Liver (tissue), 9 donors: Measurements from ENCODE around the gene SRRD. TPM values are rescaled to one million over a fixed set of nuclear protein-coding genes. Genes with fewer than 3 reads are reported as not detected.

Source experiments
- DNase-seq: peaks from one replicate; pipeline ENCODE4 v3.0.0-alpha.2; 2017; ENCODE audit warnings: low spot score
- H3K27ac ChIP-seq, 2 donors: one replicate each; pipeline ENCODE4 v1.7.0; 2013; ENCODE audit warnings: inconsistent platforms in 2 of 2, low read length in 2 of 2, control low read depth in 1 of 2, low read depth in 1 of 2, mild to moderate bottlenecking in 1 of 2
- H3K27me3 ChIP-seq, 4 donors: one replicate each; pipeline versions ENCODE4 v1.6.1 to v1.7.0; 2013; ENCODE audit warnings: low read length in 3 of 4, inconsistent platforms in 1 of 4, mild to moderate bottlenecking in 1 of 4, moderate library complexity in 1 of 4; ENCODE audit not compliant: control insufficient read depth in 4 of 4, insufficient read depth in 4 of 4
- H3K36me3 ChIP-seq, 4 donors: one replicate each; pipeline versions ENCODE4 v1.6.1 to v1.7.0; 2013; ENCODE audit warnings: low read length in 3 of 4, mild to moderate bottlenecking in 3 of 4, low read depth in 1 of 4, moderate library complexity in 1 of 4; ENCODE audit not compliant: control insufficient read depth in 4 of 4, insufficient read depth in 3 of 4
- H3K4me1 ChIP-seq, 4 donors: one replicate each; pipeline versions ENCODE4 v1.6.1 to v1.7.0; 2013; ENCODE audit warnings: low read length in 3 of 4, mild to moderate bottlenecking in 3 of 4, moderate library complexity in 1 of 4; ENCODE audit not compliant: control insufficient read depth in 4 of 4, insufficient read depth in 4 of 4
- H3K4me3 ChIP-seq, 3 donors: one replicate each; pipeline versions ENCODE4 v1.6.1 to v1.7.0; 2013; ENCODE audit warnings: low read length in 3 of 3, control low read depth in 1 of 3, low read depth in 1 of 3, mild to moderate bottlenecking in 1 of 3
- H3K9ac ChIP-seq, 2 donors: one replicate each; pipeline ENCODE4 v1.7.0; 2013; ENCODE audit warnings: low read length in 2 of 2, mild to moderate bottlenecking in 2 of 2, moderate library complexity in 2 of 2, control low read depth in 1 of 2, low read depth in 1 of 2
- H3K9me3 ChIP-seq, 4 donors: one replicate each; pipeline versions ENCODE4 v1.6.1 to v1.7.0; 2013; ENCODE audit warnings: low read length in 3 of 4; ENCODE audit not compliant: control insufficient read depth in 4 of 4
- EGR1 ChIP-seq, 2 donors: IDR thresholded peaks; 2 replicates each; pipeline ENCODE4 v1.6.1; 2016 to 2018; ENCODE audit warnings: antibody characterized with exemption in 2 of 2, low read depth in 2 of 2
- FOXA2 ChIP-seq: IDR thresholded peaks from 2 replicates; pipeline ENCODE4 v1.6.1; 2016; ENCODE audit warnings: antibody characterized with exemption
- JUND ChIP-seq, 2 donors: IDR thresholded peaks; 2 replicates each; pipeline ENCODE4 v1.6.1; 2016; ENCODE audit warnings: antibody characterized with exemption in 2 of 2
- RAD21 ChIP-seq, 2 donors: IDR thresholded peaks; 2 replicates each; pipeline ENCODE4 v1.6.1; 2016; ENCODE audit warnings: antibody characterized with exemption in 2 of 2, mild to moderate bottlenecking in 2 of 2
- SP1 ChIP-seq: IDR thresholded peaks from 2 replicates; pipeline ENCODE4 v1.6.1; 2018; ENCODE audit warnings: antibody characterized with exemption, mild to moderate bottlenecking
- WGBS: extraction: QIAGEN DNeasy Blood & Tissue Kit; methylation state at CpG from one replicate; pipeline ENCODE4 v1.1.7; 2013; 5-methylcytosine and 5-hydroxymethylcytosine counted together
- polyA plus RNA-seq, 2 donors: library from polyadenylated mRNA; stranded (reverse) in 1 of 2; unstranded in 1 of 2; fragments of 200-250 nt in 1 of 2; fragments of >200 nt in 1 of 2; fragmentation: Nextera tagmentation in 1 of 2; extraction: Ambion mirVana in 1 of 2; gene quantifications; one replicate each; pipeline versions ENCODE4 v1.2.1 to v1.2.3, GENCODE V29; 2013 to 2015
- total RNA-seq, 2 donors: library from RNA; depleted of rRNA; stranded (reverse); fragments of >200 nt; gene quantifications; one replicate each; pipeline ENCODE4 v1.2.3, GENCODE V29; 2014
- TF ChIP-seq, protein P1 (sequence below): IDR thresholded peaks from 2 replicates; pipeline ENCODE4 v1.6.1; 2016; ENCODE audit warnings: antibody characterized with exemption
- TF ChIP-seq, protein P2 (sequence below): IDR thresholded peaks from 2 replicates; pipeline ENCODE4 v1.6.1; 2016; ENCODE audit warnings: antibody characterized with exemption, mild to moderate bottlenecking
- TF ChIP-seq, protein P3 (sequence below): fragments of 150-350 bp; IDR thresholded peaks from 2 replicates; pipeline ENCODE4 v1.5.1; 2017; ENCODE audit warnings: improper control_type of control experiment, low read depth, low read length; ENCODE audit not compliant: missing input control
- donor health status: healthy.
- donor health status: healthy.
- donor health status: healthy.
- donor health status: healthy.
- donor health status: healthy.

SRRD gene
- total and polyA plus RNA-seq, 4 donors = 8.7 to 18.6 (median 13.6) TPM

DNA sequence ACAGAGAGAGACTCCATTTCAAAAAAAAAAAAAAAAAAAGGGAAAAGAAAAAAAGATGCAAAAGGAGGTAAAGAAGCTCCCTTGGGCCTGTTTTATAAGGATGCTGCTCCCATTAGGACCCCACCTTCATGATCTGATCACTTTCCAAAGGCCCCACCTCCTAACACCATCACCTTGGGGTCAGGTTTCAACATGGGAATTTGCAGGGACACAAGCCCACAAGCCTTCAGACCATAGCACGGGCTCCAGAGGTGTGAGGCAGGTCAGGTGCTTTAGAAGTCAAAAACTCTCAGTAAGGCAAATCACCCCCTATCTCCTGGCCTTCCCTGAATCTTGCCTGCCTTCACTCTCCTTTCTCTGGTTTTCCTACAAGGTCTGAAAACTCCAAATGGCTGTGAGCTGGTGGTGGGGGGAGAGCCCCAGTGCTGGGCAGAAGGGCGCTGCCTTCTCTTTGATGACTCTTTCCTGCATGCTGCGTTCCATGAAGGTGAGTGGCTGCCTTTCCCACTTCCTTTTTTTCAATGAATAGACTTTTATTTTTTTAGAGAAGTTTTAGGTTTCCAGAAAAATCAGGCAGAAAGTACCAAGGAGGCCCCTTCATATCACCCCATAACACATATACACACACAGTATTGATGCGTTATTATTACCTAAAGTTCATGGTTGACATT, 41.5 kb upstream of the SRRD start:
- Histone ChIP-seq H3K9ac (no peak overlapping the region), H3K4me1 (no peaks in the 10 kb centered on the region), H3K4me3 (no peak overlapping the region), H3K9me3 (no peaks in the 10 kb centered on the region), H3K36me3 (no peaks in the 10 kb centered on the region), H3K27ac (no peak overlapping the region), H3K27me3 (no peaks in the 10 kb centered on the region)
- 91% methylated on average over 4 of the region's 4 CpGs for WGBS
- no peak for DNase-seq
- TF ChIP-seq SP1 = no peak
- TF ChIP-seq, protein P1, sequence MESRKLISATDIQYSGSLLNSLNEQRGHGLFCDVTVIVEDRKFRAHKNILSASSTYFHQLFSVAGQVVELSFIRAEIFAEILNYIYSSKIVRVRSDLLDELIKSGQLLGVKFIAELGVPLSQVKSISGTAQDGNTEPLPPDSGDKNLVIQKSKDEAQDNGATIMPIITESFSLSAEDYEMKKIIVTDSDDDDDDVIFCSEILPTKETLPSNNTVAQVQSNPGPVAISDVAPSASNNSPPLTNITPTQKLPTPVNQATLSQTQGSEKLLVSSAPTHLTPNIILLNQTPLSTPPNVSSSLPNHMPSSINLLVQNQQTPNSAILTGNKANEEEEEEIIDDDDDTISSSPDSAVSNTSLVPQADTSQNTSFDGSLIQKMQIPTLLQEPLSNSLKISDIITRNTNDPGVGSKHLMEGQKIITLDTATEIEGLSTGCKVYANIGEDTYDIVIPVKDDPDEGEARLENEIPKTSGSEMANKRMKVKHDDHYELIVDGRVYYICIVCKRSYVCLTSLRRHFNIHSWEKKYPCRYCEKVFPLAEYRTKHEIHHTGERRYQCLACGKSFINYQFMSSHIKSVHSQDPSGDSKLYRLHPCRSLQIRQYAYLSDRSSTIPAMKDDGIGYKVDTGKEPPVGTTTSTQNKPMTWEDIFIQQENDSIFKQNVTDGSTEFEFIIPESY = no peak
- TF ChIP-seq EGR1 (IDR thresholded peaks at IDR 0.05; ENCODE audit: low read depth in 2 of 2) = no peak
- TF ChIP-seq, protein P2, sequence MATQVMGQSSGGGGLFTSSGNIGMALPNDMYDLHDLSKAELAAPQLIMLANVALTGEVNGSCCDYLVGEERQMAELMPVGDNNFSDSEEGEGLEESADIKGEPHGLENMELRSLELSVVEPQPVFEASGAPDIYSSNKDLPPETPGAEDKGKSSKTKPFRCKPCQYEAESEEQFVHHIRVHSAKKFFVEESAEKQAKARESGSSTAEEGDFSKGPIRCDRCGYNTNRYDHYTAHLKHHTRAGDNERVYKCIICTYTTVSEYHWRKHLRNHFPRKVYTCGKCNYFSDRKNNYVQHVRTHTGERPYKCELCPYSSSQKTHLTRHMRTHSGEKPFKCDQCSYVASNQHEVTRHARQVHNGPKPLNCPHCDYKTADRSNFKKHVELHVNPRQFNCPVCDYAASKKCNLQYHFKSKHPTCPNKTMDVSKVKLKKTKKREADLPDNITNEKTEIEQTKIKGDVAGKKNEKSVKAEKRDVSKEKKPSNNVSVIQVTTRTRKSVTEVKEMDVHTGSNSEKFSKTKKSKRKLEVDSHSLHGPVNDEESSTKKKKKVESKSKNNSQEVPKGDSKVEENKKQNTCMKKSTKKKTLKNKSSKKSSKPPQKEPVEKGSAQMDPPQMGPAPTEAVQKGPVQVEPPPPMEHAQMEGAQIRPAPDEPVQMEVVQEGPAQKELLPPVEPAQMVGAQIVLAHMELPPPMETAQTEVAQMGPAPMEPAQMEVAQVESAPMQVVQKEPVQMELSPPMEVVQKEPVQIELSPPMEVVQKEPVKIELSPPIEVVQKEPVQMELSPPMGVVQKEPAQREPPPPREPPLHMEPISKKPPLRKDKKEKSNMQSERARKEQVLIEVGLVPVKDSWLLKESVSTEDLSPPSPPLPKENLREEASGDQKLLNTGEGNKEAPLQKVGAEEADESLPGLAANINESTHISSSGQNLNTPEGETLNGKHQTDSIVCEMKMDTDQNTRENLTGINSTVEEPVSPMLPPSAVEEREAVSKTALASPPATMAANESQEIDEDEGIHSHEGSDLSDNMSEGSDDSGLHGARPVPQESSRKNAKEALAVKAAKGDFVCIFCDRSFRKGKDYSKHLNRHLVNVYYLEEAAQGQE = no peak

DNA sequence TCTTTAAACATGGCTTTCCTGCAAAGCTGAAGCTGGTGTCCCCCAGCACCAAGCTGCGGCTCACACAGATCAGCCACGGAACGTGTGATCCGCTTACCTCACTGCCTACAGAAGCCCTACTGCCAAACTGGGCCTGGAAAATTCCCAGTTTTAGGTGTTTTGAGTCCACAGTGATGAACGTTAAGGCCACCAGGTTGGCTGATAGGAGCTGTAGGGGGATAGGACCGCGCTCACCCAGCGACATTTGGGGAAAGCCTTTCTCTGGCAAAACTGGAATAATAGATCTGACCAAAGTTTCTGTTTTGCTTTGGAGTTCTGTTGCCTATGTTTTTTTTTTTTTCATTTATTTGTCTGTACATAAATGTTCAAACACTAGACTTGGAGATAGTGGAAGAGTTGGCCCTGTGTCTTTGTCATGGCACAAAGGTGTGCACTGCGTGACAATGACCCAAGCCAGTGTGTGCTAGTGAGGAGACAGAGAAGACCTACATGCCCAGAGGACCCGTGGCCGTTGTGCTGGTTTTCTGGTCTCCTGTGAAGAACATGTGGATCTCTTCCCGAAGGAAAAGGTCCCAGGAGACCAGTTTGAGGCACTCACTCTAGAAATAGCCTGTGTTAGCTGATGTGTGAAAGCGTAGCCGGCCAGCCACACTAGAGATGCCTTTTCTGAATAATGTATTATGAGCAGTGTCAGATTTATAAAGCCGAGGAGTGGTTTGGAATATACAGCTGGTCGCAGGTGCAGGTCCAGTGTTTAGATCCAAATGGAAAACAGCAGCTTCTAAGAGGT, 39.6 kb upstream of the SRRD start:
- WGBS = 94% methylated on average over 16 of the region's 16 CpGs
- TF ChIP-seq, protein P3, sequence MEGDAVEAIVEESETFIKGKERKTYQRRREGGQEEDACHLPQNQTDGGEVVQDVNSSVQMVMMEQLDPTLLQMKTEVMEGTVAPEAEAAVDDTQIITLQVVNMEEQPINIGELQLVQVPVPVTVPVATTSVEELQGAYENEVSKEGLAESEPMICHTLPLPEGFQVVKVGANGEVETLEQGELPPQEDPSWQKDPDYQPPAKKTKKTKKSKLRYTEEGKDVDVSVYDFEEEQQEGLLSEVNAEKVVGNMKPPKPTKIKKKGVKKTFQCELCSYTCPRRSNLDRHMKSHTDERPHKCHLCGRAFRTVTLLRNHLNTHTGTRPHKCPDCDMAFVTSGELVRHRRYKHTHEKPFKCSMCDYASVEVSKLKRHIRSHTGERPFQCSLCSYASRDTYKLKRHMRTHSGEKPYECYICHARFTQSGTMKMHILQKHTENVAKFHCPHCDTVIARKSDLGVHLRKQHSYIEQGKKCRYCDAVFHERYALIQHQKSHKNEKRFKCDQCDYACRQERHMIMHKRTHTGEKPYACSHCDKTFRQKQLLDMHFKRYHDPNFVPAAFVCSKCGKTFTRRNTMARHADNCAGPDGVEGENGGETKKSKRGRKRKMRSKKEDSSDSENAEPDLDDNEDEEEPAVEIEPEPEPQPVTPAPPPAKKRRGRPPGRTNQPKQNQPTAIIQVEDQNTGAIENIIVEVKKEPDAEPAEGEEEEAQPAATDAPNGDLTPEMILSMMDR = no peak
- TF ChIP-seq RAD21 (IDR thresholded peaks at IDR 0.05) (no peak), SP1 (no peak), FOXA2 (no peak), JUND (IDR thresholded peaks at IDR 0.05) (no peak)
- DNase-seq = no peak
- no peaks in the 10 kb centered on the region for H3K27me3 ChIP-seq
- no peaks in the 10 kb centered on the region for H3K9me3 ChIP-seq
- H3K4me1 ChIP-seq = no peaks in the 10 kb centered on the region
- H3K36me3 ChIP-seq = no peaks in the 10 kb centered on the region
- H3K9ac ChIP-seq = no peak overlapping the region
- no peak overlapping the region for H3K27ac ChIP-seq
- no peak overlapping the region for H3K4me3 ChIP-seq
